Activated CD4-positive, alpha-beta T cell treated with anti-CD3 and anti-CD28 coated beads, Interleukin-2, amount 50 U/mL, for 16 hours (primary cell): ENCODE results near the gene NIPSNAP3A.

Source experiments
- DNase-seq: peaks from one replicate; pipeline ENCODE4 v3.0.0-alpha.2; 2020

Gene NIPSNAP3A

GRCh38 chr9:104774831-104775573, 27.5 kb downstream of the NIPSNAP3A start:
- DNase-seq, result peak; percentile 26

- DNase-seq, result peak; percentile 15
These were observed 28.1 kb downstream of the NIPSNAP3A start for GRCh38 chr9:104775574-104775936.

- no peak for DNase-seq
These were observed 28.5 kb downstream of the NIPSNAP3A start for GRCh38 chr9:104775976-104776375.

GRCh38 chr9:104776797-104777196, 29.3 kb downstream of the NIPSNAP3A start:
- no peak for DNase-seq

- DNase-seq, result no peak
These were observed 31.3 kb downstream of the NIPSNAP3A start for GRCh38 chr9:104778802-104779201.

- DNase-seq, result no peak
These were observed 31.9 kb downstream of the NIPSNAP3A start for GRCh38 chr9:104779334-104779733.

- DNase-seq, result no peak
These were observed 32.6 kb downstream of the NIPSNAP3A start for GRCh38 chr9:104779946-104780535.

- DNase-seq, result peak; percentile 14
These were observed 33.4 kb downstream of the NIPSNAP3A start for GRCh38 chr9:104780796-104781395.

- no peak for DNase-seq
These were observed 36.1 kb downstream of the NIPSNAP3A start for GRCh38 chr9:104783588-104783987.

- no peak for DNase-seq
These were observed 36.6 kb downstream of the NIPSNAP3A start for GRCh38 chr9:104784098-104784497.

GRCh38 chr9:104786293-104786692, 38.8 kb downstream of the NIPSNAP3A start:
- no peak for DNase-seq

GRCh38 chr9:104787306-104788015, 40.0 kb downstream of the NIPSNAP3A start:
- DNase-seq, result no peak

GRCh38 chr9:104788251-104788650, 40.8 kb downstream of the NIPSNAP3A start:
- DNase-seq, result no peak

- no peak for DNase-seq
These were observed 46.6 kb downstream of the NIPSNAP3A start for GRCh38 chr9:104794070-104794469.

- no peak for DNase-seq
These were observed 47.6 kb downstream of the NIPSNAP3A start for GRCh38 chr9:104795082-104795481.

GRCh38 chr9:104795857-104796256, 48.4 kb downstream of the NIPSNAP3A start:
- DNase-seq, result no peak

- DNase-seq, result no peak
These were observed 50.9 kb downstream of the NIPSNAP3A start for GRCh38 chr9:104798209-104798995.

- no peak for DNase-seq
These were observed 52.7 kb downstream of the NIPSNAP3A start for GRCh38 chr9:104800068-104800785.

GRCh38 chr9:104802110-104802509, 54.6 kb downstream of the NIPSNAP3A start:
- no peak for DNase-seq

- DNase-seq, result no peak
These were observed 55.4 kb downstream of the NIPSNAP3A start for GRCh38 chr9:104802906-104803305.

GRCh38 chr9:104805441-104805840, 58.0 kb downstream of the NIPSNAP3A start:
- DNase-seq, result no peak

GRCh38 chr9:104808035-104808614, 60.6 kb downstream of the NIPSNAP3A start:
- DNase-seq, result no peak
